ENCODE measurements around the gene GPR42. TPM values are rescaled to one million over a fixed set of nuclear protein-coding genes. Genes with fewer than 3 reads are reported as not detected.

GPR42 gene
- total RNA-seq, 6 experiments from 2014 or later: not detected

- Mint-ChIP-seq H3K4me3 (no peak overlapping the region), H3K27ac (no peak overlapping the region), H3K36me3 (ENCODE audit: low read depth) (no peaks in the 10 kb centered on the region), H3K9me3 (peaks cover 13% of the 10 kb centered on the region), H3K27me3 (ENCODE audit: insufficient read depth) (peaks cover 31% of the 10 kb centered on the region), H3K4me1 (ENCODE audit: low read depth) (no peaks in the 10 kb centered on the region)
- TF ChIP-seq CTCF (IDR thresholded peaks at IDR 0.05): no peak
- DNase-seq: no peak
Observed at GRCh38 chr19:35379992-35380391, 9.1 kb downstream of the GPR42 start.

- Mint-ChIP-seq H3K36me3 (ENCODE audit: low read depth) (no peaks in the 10 kb centered on the region), H3K4me3 (no peak overlapping the region), H3K27me3 (ENCODE audit: insufficient read depth) (peaks cover 25% of the 10 kb centered on the region), H3K9me3 (peaks cover 13% of the 10 kb centered on the region), H3K27ac (no peak overlapping the region), H3K4me1 (ENCODE audit: low read depth) (no peaks in the 10 kb centered on the region)
- no peak for TF ChIP-seq CTCF (IDR thresholded peaks at IDR 0.05)
- DNase-seq: no peak
Observed at GRCh38 chr19:35380450-35381124, 9.7 kb downstream of the GPR42 start.

- Mint-ChIP-seq H3K4me3 (no peak overlapping the region), H3K9me3 (peaks cover 18% of the 10 kb centered on the region), H3K27ac (no peak overlapping the region), H3K4me1 (ENCODE audit: low read depth) (no peaks in the 10 kb centered on the region), H3K27me3 (ENCODE audit: insufficient read depth) (peaks cover 25% of the 10 kb centered on the region), H3K36me3 (ENCODE audit: low read depth) (peaks cover 1% of the 10 kb centered on the region)
- TF ChIP-seq CTCF (IDR thresholded peaks at IDR 0.05): no peak
- no peak for DNase-seq
Observed at GRCh38 chr19:35381318-35381717, 10.4 kb downstream of the GPR42 start.

- no peak overlapping the region for H3K27ac Mint-ChIP-seq
- no peak for DNase-seq
- TF ChIP-seq CTCF (IDR thresholded peaks at IDR 0.05): no peak
- no peaks in the 10 kb centered on the region for H3K4me1 Mint-ChIP-seq (ENCODE audit: low read depth)
- H3K4me3 Mint-ChIP-seq: no peak overlapping the region
- H3K9me3 Mint-ChIP-seq: peaks cover 24% of the 10 kb centered on the region
- peaks cover 25% of the 10 kb centered on the region for H3K27me3 Mint-ChIP-seq (ENCODE audit: insufficient read depth)
- peaks cover 5% of the 10 kb centered on the region for H3K36me3 Mint-ChIP-seq (ENCODE audit: low read depth)
Observed at GRCh38 chr19:35381926-35382325, 11.1 kb downstream of the GPR42 start.

GRCh38 chr19:35383536-35383935 lies 12.7 kb downstream of the GPR42 start:
- Mint-ChIP-seq H3K4me1 (ENCODE audit: low read depth) (no peaks in the 10 kb centered on the region), H3K9me3 (peaks cover 28% of the 10 kb centered on the region), H3K4me3 (no peak overlapping the region), H3K27me3 (ENCODE audit: insufficient read depth) (peaks cover 20% of the 10 kb centered on the region), H3K27ac (no peak overlapping the region), H3K36me3 (ENCODE audit: low read depth) (peaks cover 5% of the 10 kb centered on the region)
- TF ChIP-seq CTCF (IDR thresholded peaks at IDR 0.05): no peak
- DNase-seq: no peak

Data from HFFc6 (cell line).